Left lung (tissue), 10 donors: ENCODE measurements around the gene ADAMTSL1. TPM values are rescaled to one million over a fixed set of nuclear protein-coding genes. Genes with fewer than 3 reads are reported as not detected.

Source experiments
- ATAC-seq: fragments of 200-7000 bp; cut with Tn5 transposase; one replicate; pipeline ENCODE4 v1.9.1; 2020; ENCODE audit warnings: moderate library complexity
- DNase-seq, 4 donors: peaks; one replicate each; pipeline ENCODE4 v3.0.0-alpha.2; 2013 to 2020
- H3K27ac ChIP-seq, 2 donors: fragments of 200-600 bp; sonication (generic) in 1 of 2; one replicate each; pipeline versions ENCODE4 v1.5.0 to v1.8.0; 2020 to 2021
- H3K27me3 ChIP-seq, 2 donors: fragments of 200-600 bp; sonication (generic) in 1 of 2; one replicate each; pipeline versions ENCODE4 v1.5.0 to v1.8.0; 2020 to 2021
- H3K36me3 ChIP-seq, 2 donors: fragments of 200-600 bp; sonication (generic) in 1 of 2; one replicate each; pipeline versions ENCODE4 v1.5.0 to v1.8.0; 2020 to 2021
- H3K4me1 ChIP-seq, 2 donors: fragments of 200-600 bp; one replicate each; pipeline ENCODE4 v1.8.0; 2021
- H3K4me3 ChIP-seq, 2 donors: fragments of 200-600 bp; sonication (generic) in 1 of 2; one replicate each; pipeline versions ENCODE4 v1.5.0 to v1.8.0; 2020 to 2021; ENCODE audit warnings: mild to moderate bottlenecking in 1 of 2
- H3K9me3 ChIP-seq, 2 donors: fragments of 200-600 bp; sonication (generic) in 1 of 2; one replicate each; pipeline versions ENCODE4 v1.5.0 to v1.8.0; 2020 to 2021
- intact Hi-C, 2 donors: fragments of 100-400 bp; cut with DNase I; formaldehyde crosslinking; loops; one replicate each; pipeline versions ENCODE4 v1.11.2 to v1.14.2; 2022
- polyA plus RNA-seq, 6 donors: library from polyadenylated mRNA; unstranded; fragments of 120-200 nt; gene quantifications; one replicate each; pipeline ENCODE4 v1.2.1, GENCODE V29; 2013; ENCODE audit not compliant: insufficient read length in 6 of 6
- total RNA-seq, 2 donors: library from RNA; stranded (reverse); fragmentation: NEBNext Ultra II Directional; extraction: Animal tissue kit (Norgen Biotek cat#: 25700); gene quantifications; one replicate each; pipeline ENCODE4 v1.2.1, GENCODE V29; 2021
- TF ChIP-seq, protein P1 (sequence below), 2 donors: fragments of 200-600 bp; sonication (generic) in 1 of 2; IDR thresholded peaks; one replicate each; pipeline versions ENCODE4 v1.5.0 to v1.8.0; 2021; ENCODE audit warnings: antibody characterized with exemption in 2 of 2
- donor health status: DM: no; HTN: yes; CAD: no.
- donor health status: DM: no; HTN: no; CAD: no.

ADAMTSL1 gene
- total and polyA plus RNA-seq, 8 donors: 3.0 to 28.1 (median 17.9) TPM

DNA sequence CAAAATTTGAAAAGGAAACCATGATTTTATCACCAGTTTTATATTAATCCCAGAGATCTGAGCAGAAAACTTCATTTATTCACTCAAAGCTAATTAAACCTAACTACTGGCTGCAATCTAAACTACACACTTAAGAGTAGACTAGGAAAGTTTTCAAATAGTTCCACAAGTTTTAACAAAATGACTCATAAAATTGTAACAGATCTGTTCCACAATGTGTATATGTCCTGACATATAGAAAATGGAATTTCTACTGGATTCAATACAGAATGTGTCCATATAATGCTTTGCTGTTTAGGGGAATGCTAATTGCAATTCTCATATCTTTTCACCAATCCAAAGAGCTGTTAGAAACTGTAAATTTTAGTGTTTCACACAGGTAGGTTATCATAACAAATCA, 40.3 kb upstream of the ADAMTSL1 start:
- intact Hi-C loops: no loop called here
- peaks cover 0 to 6% of the 10 kb centered on the region in 2 donors for H3K27me3 ChIP-seq
- TF ChIP-seq, protein P1, sequence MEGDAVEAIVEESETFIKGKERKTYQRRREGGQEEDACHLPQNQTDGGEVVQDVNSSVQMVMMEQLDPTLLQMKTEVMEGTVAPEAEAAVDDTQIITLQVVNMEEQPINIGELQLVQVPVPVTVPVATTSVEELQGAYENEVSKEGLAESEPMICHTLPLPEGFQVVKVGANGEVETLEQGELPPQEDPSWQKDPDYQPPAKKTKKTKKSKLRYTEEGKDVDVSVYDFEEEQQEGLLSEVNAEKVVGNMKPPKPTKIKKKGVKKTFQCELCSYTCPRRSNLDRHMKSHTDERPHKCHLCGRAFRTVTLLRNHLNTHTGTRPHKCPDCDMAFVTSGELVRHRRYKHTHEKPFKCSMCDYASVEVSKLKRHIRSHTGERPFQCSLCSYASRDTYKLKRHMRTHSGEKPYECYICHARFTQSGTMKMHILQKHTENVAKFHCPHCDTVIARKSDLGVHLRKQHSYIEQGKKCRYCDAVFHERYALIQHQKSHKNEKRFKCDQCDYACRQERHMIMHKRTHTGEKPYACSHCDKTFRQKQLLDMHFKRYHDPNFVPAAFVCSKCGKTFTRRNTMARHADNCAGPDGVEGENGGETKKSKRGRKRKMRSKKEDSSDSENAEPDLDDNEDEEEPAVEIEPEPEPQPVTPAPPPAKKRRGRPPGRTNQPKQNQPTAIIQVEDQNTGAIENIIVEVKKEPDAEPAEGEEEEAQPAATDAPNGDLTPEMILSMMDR (IDR thresholded peaks at IDR 0.05): no peak
- DNase-seq (no peak), ATAC-seq (no peak)
- no peak overlapping the region for H3K4me3 ChIP-seq
- no peaks in the 10 kb centered on the region for H3K9me3 ChIP-seq
- peaks cover 3 to 7% of the 10 kb centered on the region in 2 donors for H3K4me1 ChIP-seq
- no peaks in the 10 kb centered on the region for H3K36me3 ChIP-seq
- no peak overlapping the region for H3K27ac ChIP-seq

DNA sequence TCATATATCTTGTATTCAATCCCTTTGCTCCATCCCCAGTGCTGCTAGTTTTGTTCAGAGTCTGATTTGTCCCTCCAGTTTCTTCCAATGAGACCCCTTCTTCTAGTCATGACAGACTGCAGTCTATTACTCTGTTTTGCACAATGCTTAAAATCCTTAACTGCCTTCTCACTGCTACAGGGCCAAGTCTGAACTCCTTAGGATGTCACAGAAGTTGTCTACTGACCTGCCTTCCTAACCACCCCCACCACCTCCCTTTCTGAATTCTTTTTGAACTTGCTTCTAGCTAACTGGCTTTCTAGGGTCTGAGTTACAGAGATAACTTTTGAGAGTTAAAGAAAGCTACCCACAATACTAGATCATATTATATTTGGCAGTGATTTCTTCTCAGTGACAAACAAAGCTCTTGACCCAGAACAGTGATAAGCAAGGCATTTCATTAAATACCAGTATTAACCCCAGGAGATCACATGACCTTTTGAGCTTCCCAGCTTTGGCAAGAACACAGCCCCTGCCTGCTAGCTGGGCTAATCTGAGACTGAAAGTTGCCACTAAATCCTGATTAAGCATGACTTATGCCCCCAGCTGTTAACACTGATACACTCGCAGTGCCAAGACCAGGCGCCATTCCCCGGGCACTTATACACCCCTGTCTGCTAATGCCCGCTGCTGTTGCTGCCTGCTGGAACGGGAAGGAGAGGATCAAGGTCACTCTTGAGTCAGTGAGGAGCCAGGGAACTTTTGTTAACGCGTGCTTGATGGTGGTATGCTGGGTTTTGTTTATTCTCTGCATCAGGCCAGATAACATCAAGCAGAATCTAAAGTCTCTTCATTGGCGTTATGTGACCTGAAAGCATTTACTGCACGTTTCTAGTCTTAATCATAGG, 36.4 kb upstream of the ADAMTSL1 start:
- no peaks in the 10 kb centered on the region for H3K36me3 ChIP-seq
- H3K27me3 ChIP-seq: peaks cover 0 to 11% of the 10 kb centered on the region in 2 donors
- no peak for DNase-seq
- ATAC-seq: peak; percentile 66
- peak overlapping the region in 1 of 2 donors; percentile 9 for H3K27ac ChIP-seq
- H3K4me3 ChIP-seq: peak overlapping the region in 1 of 2 donors; percentile 28
- H3K9me3 ChIP-seq: no peaks in the 10 kb centered on the region
- intact Hi-C loops: no loop called here
- peaks cover 3 to 7% of the 10 kb centered on the region in 2 donors for H3K4me1 ChIP-seq
- TF ChIP-seq, protein P1 (IDR thresholded peaks at IDR 0.05): no peak

DNA sequence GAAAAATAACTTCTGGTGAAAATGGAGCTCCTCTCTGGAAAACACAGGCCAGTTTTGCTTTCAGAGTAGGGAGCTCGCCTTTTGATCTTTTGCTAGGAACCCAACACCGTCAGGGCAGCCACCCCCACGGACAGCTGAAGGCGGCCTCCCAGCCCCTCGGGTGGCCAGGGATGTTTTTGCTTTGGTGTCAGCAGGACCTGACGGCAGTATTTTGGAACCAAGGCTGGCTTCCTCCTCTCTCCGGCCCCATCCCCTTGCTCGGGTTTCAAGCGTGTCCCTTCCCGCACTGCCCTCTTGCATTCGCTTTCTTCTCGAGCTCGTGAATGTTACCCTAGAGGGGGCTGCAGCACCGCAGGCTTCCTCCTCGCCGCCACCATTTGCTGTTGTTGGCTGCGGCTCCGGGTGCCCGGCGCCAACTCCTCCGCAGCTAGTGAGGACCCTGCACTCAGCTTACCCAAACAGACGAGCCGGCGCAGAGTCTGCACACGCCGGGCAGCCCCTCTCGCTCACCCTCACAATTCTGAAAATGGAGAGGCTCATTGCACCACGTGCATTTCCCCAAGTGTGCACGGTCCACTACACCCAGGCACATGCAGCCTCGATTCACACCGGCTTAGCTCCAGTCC, 35.5 kb upstream of the ADAMTSL1 start:
- peak overlapping the region; percentile 28 for H3K4me3 ChIP-seq
- H3K36me3 ChIP-seq: no peaks in the 10 kb centered on the region
- TF ChIP-seq, protein P1 (IDR thresholded peaks at IDR 0.05): peak in 1 of 2 donors; percentile 12
- DNase-seq: peak in 3 of 4 donors; percentile 60 to 78 (median 64)
- peaks cover 0 to 11% of the 10 kb centered on the region in 2 donors for H3K27me3 ChIP-seq
- no peaks in the 10 kb centered on the region for H3K9me3 ChIP-seq
- peaks cover 3 to 7% of the 10 kb centered on the region in 2 donors for H3K4me1 ChIP-seq
- intact Hi-C loops: no loop called here
- H3K27ac ChIP-seq: peak overlapping the region in 1 of 2 donors; percentile 9
- peak; percentile 67 for ATAC-seq

DNA sequence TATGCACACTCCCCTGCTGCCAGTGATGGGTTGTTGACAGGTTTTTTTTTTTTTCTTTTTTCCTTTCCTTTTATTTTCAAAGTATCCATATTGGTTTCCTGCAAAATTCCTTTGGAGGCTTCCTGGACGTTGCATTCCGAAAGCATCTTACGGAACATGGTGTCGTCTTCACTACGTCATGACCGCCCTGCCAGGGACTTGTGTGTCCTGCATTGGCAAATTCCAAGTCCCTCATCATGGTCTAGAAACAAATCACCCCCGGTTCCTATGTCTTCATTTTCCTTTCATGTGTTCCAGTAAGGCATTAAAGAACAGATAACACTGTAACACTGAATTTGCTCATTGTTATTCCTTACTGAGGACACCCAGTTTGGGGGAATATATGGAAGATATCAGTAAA, 35.0 kb upstream of the ADAMTSL1 start:
- Histone ChIP-seq H3K4me1 (peaks cover 3 to 7% of the 10 kb centered on the region in 2 donors), H3K4me3 (peak overlapping the region; percentile 28), H3K36me3 (no peaks in the 10 kb centered on the region), H3K9me3 (no peaks in the 10 kb centered on the region), H3K27ac (no peak overlapping the region), H3K27me3 (peaks cover 0 to 11% of the 10 kb centered on the region in 2 donors)
- ATAC-seq (no peak), DNase-seq (no peak)
- TF ChIP-seq, protein P1 (IDR thresholded peaks at IDR 0.05): no peak
- intact Hi-C loops: no loop called here

DNA sequence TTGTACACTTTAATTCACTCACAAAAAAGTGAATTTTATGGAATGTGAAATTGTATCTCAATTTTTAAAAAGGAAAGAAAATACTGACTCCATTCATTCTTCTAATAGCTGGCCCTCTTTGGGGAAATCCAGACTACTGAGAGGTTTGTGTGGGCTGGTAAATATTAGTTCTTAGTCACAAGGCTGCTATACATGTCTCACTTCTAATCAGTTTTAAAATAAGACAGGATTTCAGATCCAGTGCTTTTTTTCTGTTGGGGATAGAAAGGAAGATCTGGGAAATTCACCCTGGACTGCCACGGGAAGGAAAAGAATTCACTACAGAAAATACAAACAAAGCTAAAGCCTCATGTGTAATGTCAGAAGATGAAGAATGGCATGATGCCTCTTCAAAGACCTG, 32.7 kb upstream of the ADAMTSL1 start:
- Histone ChIP-seq H3K36me3 (no peaks in the 10 kb centered on the region), H3K27me3 (peaks cover 0 to 11% of the 10 kb centered on the region in 2 donors), H3K27ac (no peak overlapping the region), H3K9me3 (no peaks in the 10 kb centered on the region), H3K4me3 (no peak overlapping the region), H3K4me1 (peaks cover 3 to 7% of the 10 kb centered on the region in 2 donors)
- ATAC-seq (no peak), DNase-seq (no peak)
- TF ChIP-seq, protein P1 (IDR thresholded peaks at IDR 0.05): no peak
- intact Hi-C loops: loop anchor here in 1 of 2 donors (10.0 kb wide), 1 partner anchor 186 kb away; no protein-coding TSS in a partner anchor
